HepG2 (cell line): ENCODE measurements around the gene PSMG1. TPM values are rescaled to one million over a fixed set of nuclear protein-coding genes. Genes with fewer than 3 reads are reported as not detected.

Source experiments
- AHR ChIP-seq: IDR thresholded peaks from 2 replicates; pipeline ENCODE4 v1.6.1; 2018; ENCODE audit warnings: missing genetic modification reagents, missing compliant biosample characterization
- ASH2L ChIP-seq: fragments of 300-600, 200-600 bp; sonication (generic); IDR thresholded peaks from 2 replicates; pipeline ENCODE4 v1.7.0; 2017; ENCODE audit warnings: low read depth, mild to moderate bottlenecking, moderate library complexity, mixed read lengths, low read length; ENCODE audit not compliant: insufficient read length
- BRF2 ChIP-seq: sonication (generic); formaldehyde crosslinking; IDR thresholded peaks from 2 replicates; pipeline ENCODE4 v1.8.1; 2022; ENCODE audit warnings: mild to moderate bottlenecking, missing genetic modification reagents
- CEBPG ChIP-seq: IDR thresholded peaks from 2 replicates; pipeline ENCODE4 v1.6.1; 2016
- CHD2 ChIP-seq: IDR thresholded peaks from 2 replicates; pipeline ENCODE4 v1.6.1; 2011; ENCODE audit warnings: low read depth, low read length, improper control_type of control experiment
- MAFG ChIP-seq: sonication (generic); formaldehyde crosslinking; IDR thresholded peaks from 2 replicates; pipeline ENCODE4 v1.5.1; 2020; ENCODE audit warnings: mild to moderate bottlenecking, missing genetic modification reagents
- MEF2D ChIP-seq: sonication (generic); formaldehyde crosslinking; IDR thresholded peaks from 2 replicates; pipeline ENCODE4 v1.5.1; 2020; ENCODE audit warnings: mild to moderate bottlenecking, missing genetic modification reagents
- NCOA2 ChIP-seq: sonication (generic); formaldehyde crosslinking; IDR thresholded peaks from 2 replicates; pipeline ENCODE4 v1.8.0; 2022; ENCODE audit warnings: inconsistent platforms
- NCOA5 ChIP-seq: sonication (generic); formaldehyde crosslinking; IDR thresholded peaks from 2 replicates; pipeline ENCODE4 v1.4.0; 2020; ENCODE audit warnings: missing genetic modification reagents
- RAD21 ChIP-seq: fragments of 450-650 bp; formaldehyde crosslinking; IDR thresholded peaks from 2 replicates; pipeline ENCODE4 v1.5.0; 2020; ENCODE audit warnings: mild to moderate bottlenecking
- RARG ChIP-seq: sonication (generic); formaldehyde crosslinking; IDR thresholded peaks from 2 replicates; pipeline ENCODE4 v1.4.0; 2020; ENCODE audit warnings: low read depth, mild to moderate bottlenecking, missing genetic modification reagents
- RBFOX2 ChIP-seq: fragments of 200-400 bp; formaldehyde crosslinking; IDR thresholded peaks from 2 replicates; pipeline ENCODE4 v1.6.1; 2017; ENCODE audit warnings: low read depth, mild to moderate bottlenecking, low read length
- RFXANK ChIP-seq: IDR thresholded peaks from 2 replicates; pipeline ENCODE4 v1.6.1; 2016
- SIN3A ChIP-seq: IDR thresholded peaks from 2 replicates; pipeline ENCODE4 v1.6.1; 2011; ENCODE audit warnings: low read depth, mild to moderate bottlenecking, control low read depth, low read length, borderline replicate concordance
- SP140L ChIP-seq: sonication (generic); formaldehyde crosslinking; IDR thresholded peaks from 2 replicates; pipeline ENCODE4 v1.4.0; 2020; ENCODE audit warnings: missing genetic modification reagents, borderline replicate concordance
- SUZ12 ChIP-seq: fragments of 150-350 bp; IDR thresholded peaks from 2 replicates; pipeline ENCODE4 v1.6.1; 2014; ENCODE audit warnings: low read depth, low read length
- TFDP2 ChIP-seq: sonication (generic); formaldehyde crosslinking; IDR thresholded peaks from 2 replicates; pipeline ENCODE4 v1.4.0; 2020; ENCODE audit warnings: missing genetic modification reagents
- ZFP36 ChIP-seq: fragments of 150-350 bp; IDR thresholded peaks from 2 replicates; pipeline ENCODE4 v1.6.1; 2018; ENCODE audit warnings: borderline replicate concordance, low read length, low read depth; ENCODE audit not compliant: partially characterized antibody
- ZFP41 ChIP-seq: sonication (generic); formaldehyde crosslinking; IDR thresholded peaks from 2 replicates; pipeline ENCODE4 v1.4.0; 2020; ENCODE audit warnings: mild to moderate bottlenecking, missing genetic modification reagents, borderline replicate concordance
- ZNF264 ChIP-seq: sonication (generic); formaldehyde crosslinking; IDR thresholded peaks from 2 replicates; pipeline ENCODE4 v1.4.0; 2020; ENCODE audit warnings: missing genetic modification reagents
- ZNF296 ChIP-seq: sonication (generic); formaldehyde crosslinking; conservative IDR thresholded peaks from 2 replicates; pipeline ENCODE4 v1.5.0; 2020; ENCODE audit warnings: mild to moderate bottlenecking, missing genetic modification reagents
- ZNF30 ChIP-seq: sonication (generic); formaldehyde crosslinking; IDR thresholded peaks from 2 replicates; pipeline ENCODE4 v1.5.0; 2020; ENCODE audit warnings: mild to moderate bottlenecking, missing genetic modification reagents
- ZNF44 ChIP-seq: sonication (generic); formaldehyde crosslinking; IDR thresholded peaks from 2 replicates; pipeline ENCODE4 v1.5.1; 2020; ENCODE audit warnings: mild to moderate bottlenecking, missing genetic modification reagents
- ZNF501 ChIP-seq: sonication (generic); formaldehyde crosslinking; IDR thresholded peaks from 2 replicates; pipeline ENCODE4 v1.5.1; 2020; ENCODE audit warnings: mild to moderate bottlenecking, moderate library complexity, missing genetic modification reagents
- ZNF512 ChIP-seq: sonication (generic); formaldehyde crosslinking; IDR thresholded peaks from 2 replicates; pipeline ENCODE4 v1.4.0; 2020; ENCODE audit warnings: mild to moderate bottlenecking, missing genetic modification reagents
- ZNF546 ChIP-seq: sonication (generic); formaldehyde crosslinking; conservative IDR thresholded peaks from 2 replicates; pipeline ENCODE4 v1.8.1; 2023; ENCODE audit warnings: mild to moderate bottlenecking, missing genetic modification reagents
- ZNF562 ChIP-seq: sonication (generic); formaldehyde crosslinking; IDR thresholded peaks from 2 replicates; pipeline ENCODE4 v1.8.0; 2022; ENCODE audit warnings: missing genetic modification reagents, borderline replicate concordance
- ZNF839 ChIP-seq: sonication (generic); formaldehyde crosslinking; IDR thresholded peaks from 2 replicates; pipeline ENCODE4 v1.4.0; 2020; ENCODE audit warnings: missing genetic modification reagents, mild to moderate bottlenecking, borderline replicate concordance
- polyA plus RNA-seq, 8 experiments: library from polyadenylated mRNA; depleted of rRNA in 3 of 8; stranded (reverse) in 7 of 8; unstranded in 1 of 8; fragments of >200 nt; fragmentation: Illumina TruSeq in 4 of 8; extraction: Trizol in 4 of 8; gene quantifications; 2 replicates each; pipeline versions ENCODE4 v1.2.1 to v1.2.3, GENCODE V29; 2011 to 2016; ENCODE audit warnings: low read depth in 4 of 8, missing spikeins in 1 of 8, mixed read lengths in 1 of 8; ENCODE audit not compliant: insufficient read depth in 1 of 8
- total RNA-seq, 5 experiments: library from RNA; depleted of rRNA; stranded (reverse); fragments of >200 nt; fragmentation: Illumina TruSeq; extraction: Trizol; gene quantifications; 2 replicates each; pipeline ENCODE4 v1.2.3, GENCODE V29; 2016; ENCODE audit warnings: low read depth in 1 of 5

PSMG1 gene
- total and polyA plus RNA-seq, 2 of the 13 experiments (the other 11 are each of a cell fraction or from before 2014, with no cell fraction given), result 63.6 to 173 TPM

GRCh38 chr21:39183272-39184049, at the start of gene PSMG1 (continued):
- TF ChIP-seq CHD2 (peak; percentile 88), RBFOX2 (peak; percentile 97), AHR (peak; percentile 81; the same call in 1 of the 2 replicates), BRF2 (peak; percentile 87), ZFP41 (CRISPR knock-in tag) (no peak), ZNF296 (CRISPR knock-in tag) (no peak), CEBPG (CRISPR knock-in tag) (peak; percentile 8; the same call in 1 of the 2 replicates), RAD21 (peak; percentile 26; the same call in 1 of the 2 replicates), ZNF30 (CRISPR knock-in tag) (no peak; the same call in 1 of the 2 replicates), NCOA5 (no peak), ZNF264 (CRISPR knock-in tag) (no peak), MAFG (no peak), NCOA2 (CRISPR knock-in tag) (peak; percentile 48), SIN3A (0 out of 2 replicates have a peak, but pooled peaks have one; percentile 22), ZNF512 (CRISPR knock-in tag) (no peak), SP140L (no peak), ZNF501 (CRISPR knock-in tag) (peak; percentile 93), ZNF546 (no peak), RFXANK (peak; percentile 56; the same call in 1 of the 2 replicates), ASH2L (peak; percentile 81), ZNF839 (CRISPR knock-in tag) (no peak; the same call in 1 of the 2 replicates), TFDP2 (CRISPR knock-in tag) (peak; percentile 82), MEF2D (peak; percentile 8; the same call in 1 of the 2 replicates), ZFP36 (no peak), SUZ12 (no peak), ZNF44 (CRISPR knock-in tag) (no peak), ZNF562 (no peak), RARG (no peak)
